ENCODE measurements around the gene ABHD17C. TPM values are rescaled to one million over a fixed set of nuclear protein-coding genes. Genes with fewer than 3 reads are reported as not detected.

The ABHD17C gene
- total RNA-seq: 9.6 TPM

DNA sequence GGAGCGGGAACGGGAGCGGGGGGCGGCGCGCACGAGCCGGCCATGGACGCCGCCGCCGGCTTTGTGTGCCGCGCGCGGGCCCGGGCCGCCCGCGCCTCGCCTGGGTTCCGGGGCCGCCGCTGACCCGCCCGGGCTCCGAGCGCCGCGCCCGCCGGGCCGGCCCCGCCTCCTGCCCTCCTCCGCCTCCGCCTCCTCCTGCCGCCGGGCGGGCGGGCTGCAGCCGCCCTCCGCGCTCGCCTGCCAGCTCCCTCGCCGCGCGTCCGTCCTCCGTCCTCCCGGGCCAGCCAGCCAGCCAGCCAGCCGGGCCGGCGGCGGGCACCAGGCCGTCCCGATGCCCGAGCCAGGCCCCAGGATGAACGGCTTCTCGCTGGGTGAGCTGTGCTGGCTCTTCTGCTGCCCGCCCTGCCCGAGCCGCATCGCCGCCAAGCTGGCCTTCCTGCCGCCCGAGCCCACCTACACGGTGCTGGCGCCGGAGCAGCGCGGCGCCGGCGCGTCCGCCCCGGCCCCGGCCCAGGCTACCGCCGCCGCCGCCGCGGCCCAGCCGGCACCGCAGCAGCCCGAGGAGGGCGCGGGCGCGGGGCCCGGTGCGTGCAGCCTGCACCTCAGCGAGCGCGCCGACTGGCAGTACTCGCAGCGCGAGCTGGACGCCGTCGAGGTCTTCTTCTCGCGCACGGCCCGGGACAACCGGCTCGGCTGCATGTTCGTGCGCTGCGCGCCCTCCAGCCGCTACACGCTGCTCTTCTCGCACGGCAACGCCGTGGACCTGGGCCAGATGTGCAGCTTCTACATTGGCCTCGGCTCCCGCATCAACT is at the start of gene ABHD17C:
Gene ABHD17C, plus strand, starts transcription at position 212 of the 812 bp plus-strand sequence. Its CDS starts 120 bp downstream, at position 332.

DNA sequence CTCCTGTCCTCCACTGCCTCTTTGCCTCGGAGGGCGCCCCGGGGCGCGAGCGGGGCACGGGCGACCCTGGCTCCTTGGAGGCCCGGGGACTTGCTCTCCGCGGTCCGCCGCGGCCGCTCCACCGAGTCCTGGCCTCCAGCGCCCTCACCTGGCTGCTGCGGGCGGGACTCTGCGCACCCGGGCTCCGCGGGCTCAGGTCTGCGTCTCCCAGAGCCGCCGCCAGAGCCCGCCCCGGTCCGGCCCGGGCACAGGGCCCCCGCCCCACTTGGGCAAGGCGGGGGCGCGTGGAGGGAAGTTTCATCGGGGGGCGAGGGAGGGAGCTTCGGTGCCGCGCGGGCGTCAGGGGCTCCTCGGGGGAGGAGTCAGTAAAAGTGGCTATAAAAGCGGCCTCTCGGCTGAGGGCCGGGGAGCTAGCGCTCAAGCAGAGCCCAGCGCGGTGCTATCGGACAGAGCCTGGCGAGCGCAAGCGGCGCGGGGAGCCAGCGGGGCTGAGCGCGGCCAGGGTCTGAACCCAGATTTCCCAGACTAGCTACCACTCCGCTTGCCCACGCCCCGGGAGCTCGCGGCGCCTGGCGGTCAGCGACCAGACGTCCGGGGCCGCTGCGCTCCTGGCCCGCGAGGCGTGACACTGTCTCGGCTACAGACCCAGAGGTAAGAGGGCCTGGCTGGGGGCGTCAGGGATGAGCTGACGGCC is 84.0 kb downstream of the ABHD17C start, which contains the start of gene CEMIP:
Gene CEMIP, plus strand, starts transcription at position 407 of the 694 bp plus-strand sequence. CDS start 94,510 bp downstream, outside the sequence.

Other genes starting within 250 kb of the ABHD17C start
- gene CEMIP, start 84.1 kb downstream of the ABHD17C start, total RNA-seq: 4.0 TPM

Measured in camera-type eye (tissue), 1 donor.